Calu3 (cell line): ENCODE results near the gene SLC9A5. TPM values are rescaled to one million over a fixed set of nuclear protein-coding genes. Genes with fewer than 3 reads are reported as not detected.

Experiments
- BruUV-seq: library from RNA; stranded (reverse); fragments of 400-500 nt; replicated peaks from 2 replicates; lab custom pipeline; 2021; lab: Mats Ljungman, UMichigan
- CTCF ChIA-PET: fragments of 300-600 bp; sonication (Branson Sonifier 250); formaldehyde crosslinking; loops from one replicate; lab custom pipeline; 2022; ENCODE audit warnings: antibody characterized with exemption; lab: Charles Lee
- DNase-seq: peaks from one replicate; pipeline ENCODE4 v3.0.0; 2022
- H3K27ac Mint-ChIP-seq: one replicate; pipeline ENCODE4 v1.8.0; 2022; ENCODE audit warnings: mixed read lengths; ENCODE audit not compliant: unreplicated experiment
- H3K27me3 Mint-ChIP-seq: one replicate; pipeline ENCODE4 v1.8.0; 2022; ENCODE audit warnings: mixed read lengths; ENCODE audit not compliant: unreplicated experiment
- H3K36me3 Mint-ChIP-seq: one replicate; pipeline ENCODE4 v1.8.0; 2022; ENCODE audit warnings: mild to moderate bottlenecking, moderate library complexity, mixed read lengths; ENCODE audit not compliant: insufficient read depth, unreplicated experiment
- H3K4me1 Mint-ChIP-seq: one replicate; pipeline ENCODE4 v1.8.0; 2022; ENCODE audit warnings: mild to moderate bottlenecking, low read depth, mixed read lengths; ENCODE audit not compliant: unreplicated experiment
- H3K4me3 Mint-ChIP-seq: one replicate; pipeline ENCODE4 v1.8.0; 2022; ENCODE audit warnings: mild to moderate bottlenecking, low read depth, moderate library complexity, mixed read lengths; ENCODE audit not compliant: unreplicated experiment
- H3K9me3 Mint-ChIP-seq: one replicate; pipeline ENCODE4 v1.8.0; 2022; ENCODE audit warnings: low read depth, mixed read lengths; ENCODE audit not compliant: unreplicated experiment
- CTCF ChIP-seq: fragments of 200-600 bp; IDR thresholded peaks from one replicate; pipeline ENCODE4 v1.8.0; 2022; ENCODE audit warnings: antibody characterized with exemption; ENCODE audit not compliant: unreplicated experiment
- intact Hi-C: fragments of 100-400 bp; cut with micrococcal nuclease; formaldehyde crosslinking; loops from one replicate; pipeline ENCODE4 v1.10.0; 2022; ENCODE audit not compliant: unreplicated experiment
- total RNA-seq: library from RNA; stranded (reverse); gene quantifications from 2 replicates; pipeline ENCODE4 v1.2.3, GENCODE V29; 2022

The SLC9A5 gene
- total RNA-seq, 1 experiment from 2014 or later = 2.4 TPM

GRCh38 chr16:67248073-67248400 is 742 bp upstream of the SLC9A5 start:
- BruUV-seq = no TSS peak
- no peaks in the 10 kb centered on the region for H3K9me3 Mint-ChIP-seq
- peaks cover 46% of the 10 kb centered on the region for H3K4me1 Mint-ChIP-seq
- H3K4me3 Mint-ChIP-seq = peak overlapping the region; percentile 94
- H3K27me3 Mint-ChIP-seq = peaks cover 38% of the 10 kb centered on the region
- CTCF ChIA-PET = interaction anchor here (0.6 to 3.3 kb wide), 9 partner anchors 12 to 204 kb away, joined by 3 to 21 read pairs (median 4); partner anchors contain the start of gene ELMO3
- peak overlapping the region; percentile 85 for H3K27ac Mint-ChIP-seq
- H3K36me3 Mint-ChIP-seq = peaks cover 52% of the 10 kb centered on the region
- TF ChIP-seq CTCF = no peak
- intact Hi-C loops = no loop called here
- DNase-seq = no peak

GRCh38 chr16:67249178-67250044 is 632 bp downstream of the SLC9A5 start:
- CTCF ChIA-PET = interaction anchor here (1.0 to 3.3 kb wide), 3 partner anchors 11 to 36 kb away, joined by 3 to 21 read pairs (median 3); no protein-coding TSS in a partner anchor
- no TSS peak for BruUV-seq
- peaks cover 47% of the 10 kb centered on the region for H3K36me3 Mint-ChIP-seq
- H3K4me3 Mint-ChIP-seq = peak overlapping the region; percentile 94
- H3K27me3 Mint-ChIP-seq = peaks cover 38% of the 10 kb centered on the region
- no peak for TF ChIP-seq CTCF
- intact Hi-C loops = no loop called here
- H3K27ac Mint-ChIP-seq = no peak overlapping the region
- DNase-seq = peak; percentile 40
- H3K4me1 Mint-ChIP-seq = peaks cover 38% of the 10 kb centered on the region
- H3K9me3 Mint-ChIP-seq = no peaks in the 10 kb centered on the region

GRCh38 chr16:67250045-67250327 is 1.2 kb downstream of the SLC9A5 start:
- Mint-ChIP-seq H3K4me1 (peaks cover 32% of the 10 kb centered on the region), H3K4me3 (peak overlapping the region; percentile 94), H3K27me3 (peaks cover 38% of the 10 kb centered on the region), H3K27ac (no peak overlapping the region), H3K36me3 (peaks cover 41% of the 10 kb centered on the region), H3K9me3 (no peaks in the 10 kb centered on the region)
- intact Hi-C loops = no loop called here
- DNase-seq = no peak
- TF ChIP-seq CTCF = no peak
- CTCF ChIA-PET = no interaction called here
- no TSS peak for BruUV-seq

GRCh38 chr16:67252609-67253497 is 4.1 kb downstream of the SLC9A5 start:
- CTCF ChIA-PET = interaction anchor here (0.6 kb wide), 1 partner anchor 32 kb away, joined by 3 read pairs; no protein-coding TSS in a partner anchor
- intact Hi-C loops = no loop called here
- H3K9me3 Mint-ChIP-seq = no peaks in the 10 kb centered on the region

More at GRCh38 chr16:67252609-67253497, 4.1 kb downstream of the SLC9A5 start:
- Mint-ChIP-seq H3K36me3 (peaks cover 13% of the 10 kb centered on the region), H3K27ac (no peak overlapping the region), H3K27me3 (peaks cover 53% of the 10 kb centered on the region), H3K4me1 (peaks cover 21% of the 10 kb centered on the region), H3K4me3 (no peak overlapping the region)
- BruUV-seq = no TSS peak
- no peak for DNase-seq
- TF ChIP-seq CTCF = no peak
